ENCODE data around the gene SLC39A11.

DNA sequence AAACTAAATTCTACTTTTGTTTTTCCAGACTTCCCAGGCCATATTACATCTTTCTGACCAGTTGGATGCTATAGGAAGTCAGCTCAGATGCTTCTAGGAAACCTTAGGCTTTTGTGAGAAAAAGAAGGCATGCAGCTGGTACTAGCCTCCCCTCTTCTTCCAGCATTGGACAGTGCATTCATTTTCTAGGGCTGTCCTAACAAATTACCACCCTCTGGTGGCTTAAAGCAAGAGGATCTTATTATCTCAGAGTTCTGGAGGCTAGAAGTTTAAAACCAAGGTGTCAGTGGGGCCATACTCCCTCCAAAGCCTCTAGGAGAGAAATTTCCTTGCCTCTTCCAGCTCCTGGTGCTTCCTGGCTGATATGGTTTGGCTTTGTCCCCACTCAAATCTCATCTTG lies 467.8 kb downstream of the SLC39A11 start:
- TF ChIP-seq, protein P1, sequence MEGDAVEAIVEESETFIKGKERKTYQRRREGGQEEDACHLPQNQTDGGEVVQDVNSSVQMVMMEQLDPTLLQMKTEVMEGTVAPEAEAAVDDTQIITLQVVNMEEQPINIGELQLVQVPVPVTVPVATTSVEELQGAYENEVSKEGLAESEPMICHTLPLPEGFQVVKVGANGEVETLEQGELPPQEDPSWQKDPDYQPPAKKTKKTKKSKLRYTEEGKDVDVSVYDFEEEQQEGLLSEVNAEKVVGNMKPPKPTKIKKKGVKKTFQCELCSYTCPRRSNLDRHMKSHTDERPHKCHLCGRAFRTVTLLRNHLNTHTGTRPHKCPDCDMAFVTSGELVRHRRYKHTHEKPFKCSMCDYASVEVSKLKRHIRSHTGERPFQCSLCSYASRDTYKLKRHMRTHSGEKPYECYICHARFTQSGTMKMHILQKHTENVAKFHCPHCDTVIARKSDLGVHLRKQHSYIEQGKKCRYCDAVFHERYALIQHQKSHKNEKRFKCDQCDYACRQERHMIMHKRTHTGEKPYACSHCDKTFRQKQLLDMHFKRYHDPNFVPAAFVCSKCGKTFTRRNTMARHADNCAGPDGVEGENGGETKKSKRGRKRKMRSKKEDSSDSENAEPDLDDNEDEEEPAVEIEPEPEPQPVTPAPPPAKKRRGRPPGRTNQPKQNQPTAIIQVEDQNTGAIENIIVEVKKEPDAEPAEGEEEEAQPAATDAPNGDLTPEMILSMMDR (conservative IDR thresholded peaks at IDR 0.05; ENCODE audit: low read length), result no peak
- no peak for TF ChIP-seq EZH2phosphoT487 (IDR thresholded peaks at IDR 0.05; ENCODE audit: borderline replicate concordance, low read depth, low read length)

Measured in OCI-LY7 (cell line).